K562 (cell line): Measurements from ENCODE around the gene NXF1. TPM values are rescaled to one million over a fixed set of nuclear protein-coding genes. Genes with fewer than 3 reads are reported as not detected.
A peak's percentile ranks its signal among the peaks of the same experiment; 100 is the strongest.

Experiments
- ATF4 ChIP-seq: fragments of 450-650 bp; formaldehyde crosslinking; IDR thresholded peaks from 2 replicates; pipeline ENCODE4 v1.4.0; 2022; ENCODE audit warnings: mild to moderate bottlenecking, moderate library complexity
- ELF1 ChIP-seq: fragments of 200-800 bp; sonication (Bioruptor generic); IDR thresholded peaks from 2 replicates; pipeline ENCODE4 v1.6.1; 2016; ENCODE audit warnings: missing genetic modification characterization, missing compliant biosample characterization
- ETS1 ChIP-seq: conservative IDR thresholded peaks from 2 replicates; pipeline ENCODE4 v1.6.1; 2011; ENCODE audit warnings: low read depth, mild to moderate bottlenecking, low read length; ENCODE audit not compliant: control insufficient read depth
- FOXJ2 ChIP-seq: fragments of 200-800 bp; sonication (Bioruptor generic); IDR thresholded peaks from 2 replicates; pipeline ENCODE4 v1.6.1; 2016; ENCODE audit warnings: missing genetic modification characterization, missing compliant biosample characterization
- FOXK2 ChIP-seq, 2 experiments: fragments of 450-650 bp; IDR thresholded peaks in 1 of 2; conservative IDR thresholded peaks in 1 of 2; 2 replicates each; pipeline ENCODE4 v1.6.1; 2016; ENCODE audit warnings: low read depth in 2 of 2, mild to moderate bottlenecking in 1 of 2
- HDAC1 ChIP-seq, 2 experiments: fragments of 450-650 bp; IDR thresholded peaks; 2 replicates each; pipeline ENCODE4 v1.6.1; 2016 to 2017; ENCODE audit warnings: inconsistent platforms in 1 of 2, mild to moderate bottlenecking in 1 of 2, moderate library complexity in 1 of 2
- JUN ChIP-seq, 2 experiments: sonication (generic) in 1 of 2; formaldehyde crosslinking in 1 of 2; IDR thresholded peaks; 2 replicates each; pipeline versions ENCODE4 v1.6.1 to v1.8.0; 2012 to 2022; ENCODE audit warnings: borderline replicate concordance in 2 of 2, mild to moderate bottlenecking in 2 of 2, improper control_type of control experiment in 1 of 2, low read depth in 1 of 2, low read length in 1 of 2, missing genetic modification reagents in 1 of 2
- KLF13 ChIP-seq: fragments of 450-650 bp; IDR thresholded peaks from 2 replicates; pipeline ENCODE4 v1.6.1; 2016; ENCODE audit warnings: missing genetic modification characterization, low read depth, mild to moderate bottlenecking, missing compliant biosample characterization, moderate library complexity, borderline replicate concordance
- RAD21 ChIP-seq, 2 experiments: fragments of 250-450 bp in 1 of 2; fragments of 450-650 bp in 1 of 2; sonication (Bioruptor Pico) in 1 of 2; formaldehyde crosslinking in 1 of 2; IDR thresholded peaks in 1 of 2; conservative IDR thresholded peaks in 1 of 2; 2 replicates each; pipeline versions ENCODE4 v1.4.0 to v1.8.0; 2020 to 2022; ENCODE audit warnings: mild to moderate bottlenecking in 2 of 2, moderate library complexity in 1 of 2
- SREBF2 ChIP-seq: sonication (generic); formaldehyde crosslinking; IDR thresholded peaks from 2 replicates; pipeline ENCODE4 v1.4.0; 2020; ENCODE audit warnings: mild to moderate bottlenecking, missing genetic modification reagents
- SUPT5H ChIP-seq: fragments of 450-650 bp; IDR thresholded peaks from 2 replicates; pipeline ENCODE4 v1.6.1; 2016
- ZBTB34 ChIP-seq: fragments of 250-450 bp; sonication (Bioruptor Pico); IDR thresholded peaks from 2 replicates; pipeline ENCODE4 v1.8.0; 2021; ENCODE audit warnings: mild to moderate bottlenecking, moderate library complexity
- ZFP1 ChIP-seq: fragments of 450-650 bp; formaldehyde crosslinking; IDR thresholded peaks from 2 replicates; pipeline ENCODE4 v1.4.0; 2020; ENCODE audit warnings: mild to moderate bottlenecking, mixed read lengths
- ZNF707 ChIP-seq: fragments of 250-450 bp; sonication (Bioruptor Pico); conservative IDR thresholded peaks from 2 replicates; pipeline ENCODE4 v1.8.0; 2022; ENCODE audit warnings: inconsistent platforms, mild to moderate bottlenecking, moderate library complexity
- ZNF785 ChIP-seq: fragments of 250-450 bp; sonication (Bioruptor Pico); IDR thresholded peaks from 2 replicates; pipeline ENCODE4 v1.4.0; 2020; ENCODE audit warnings: mild to moderate bottlenecking
- polyA plus RNA-seq, 8 experiments: library from polyadenylated mRNA; depleted of rRNA in 4 of 8; stranded (reverse) in 5 of 8; unstranded in 3 of 8; fragments of >200 nt; fragmentation: Nextera tagmentation in 2 of 8; fragmentation: Illumina TruSeq in 1 of 8; extraction: Ambion mirVana in 2 of 8; extraction: Trizol in 1 of 8; gene quantifications; 2 replicates each; pipeline versions ENCODE4 v1.2.1 to v1.2.3, GENCODE V29; 2011 to 2014; ENCODE audit warnings: inconsistent platforms in 1 of 8, missing spikeins in 1 of 8
- total RNA-seq, 7 experiments: library from RNA; depleted of rRNA in 6 of 7; stranded (reverse); fragments of >200 nt in 6 of 7; fragmentation: Illumina TruSeq in 2 of 7; extraction: Trizol in 2 of 7; gene quantifications; 2 replicates each; pipeline versions ENCODE4 v1.2.1 to v1.2.3, GENCODE V29; 2011 to 2021; ENCODE audit warnings: low replicate concordance in 1 of 7

The NXF1 gene
- total and polyA plus RNA-seq, 9 of the 15 experiments (the other 6 are each of a cell fraction or from before 2014, with no cell fraction given), result 18.1 to 98.3 (median 35.8) TPM

- TF ChIP-seq ELF1, result no peak
- no peak for TF ChIP-seq SREBF2 (CRISPR knock-in tag)
- no peak for TF ChIP-seq ZFP1 (CRISPR knock-in tag)
- peak in 1 of 2 experiments; percentile 91; a peak in 2 of 4 replicates for TF ChIP-seq HDAC1 (IDR thresholded peaks at IDR 0.05)
- TF ChIP-seq FOXK2 (conservative IDR thresholded peaks at IDR 0.05 in 1 of 2, IDR thresholded peaks at IDR 0.05 in 1 of 2; ENCODE audit: low read depth in 2 of 2), result peak in 1 of 2 experiments; percentile 82; a peak in 1 of 4 replicates
- no peak for TF ChIP-seq ZNF785
- no peak for TF ChIP-seq ZNF707 (CRISPR knock-in tag)
- peak; percentile 76; the same call in 1 of the 2 replicates for TF ChIP-seq KLF13 (tag)
- peak; percentile 81 for TF ChIP-seq SUPT5H
- TF ChIP-seq JUN (IDR thresholded peaks at IDR 0.05; ENCODE audit: borderline replicate concordance, low read depth, low read length), result peak; percentile 24; the same call in 1 of the 2 replicates
- peak; percentile 53; the same call in 1 of the 2 replicates for TF ChIP-seq JUN (CRISPR knock-in tag; IDR thresholded peaks at IDR 0.05; ENCODE audit: borderline replicate concordance)
- no peak for TF ChIP-seq ATF4 (CRISPR knock-in tag)
- TF ChIP-seq ETS1, result peak; percentile 63; the same call in 1 of the 2 replicates
- TF ChIP-seq RAD21 (CRISPR knock-in tag; conservative IDR thresholded peaks at IDR 0.05 in 1 of 2, IDR thresholded peaks at IDR 0.05 in 1 of 2), result peak in 1 of 2 experiments; percentile 20; a peak in 2 of 4 replicates
- TF ChIP-seq FOXJ2 (tag), result no peak
- TF ChIP-seq ZBTB34, result no peak
These were observed 33.9 kb downstream of the NXF1 start, which contains the start of gene TAF6L (continued) for GRCh38 chr11:62771144-62772021.
